Measurements from ENCODE around the gene AP3B1.

Gene AP3B1

DNA sequence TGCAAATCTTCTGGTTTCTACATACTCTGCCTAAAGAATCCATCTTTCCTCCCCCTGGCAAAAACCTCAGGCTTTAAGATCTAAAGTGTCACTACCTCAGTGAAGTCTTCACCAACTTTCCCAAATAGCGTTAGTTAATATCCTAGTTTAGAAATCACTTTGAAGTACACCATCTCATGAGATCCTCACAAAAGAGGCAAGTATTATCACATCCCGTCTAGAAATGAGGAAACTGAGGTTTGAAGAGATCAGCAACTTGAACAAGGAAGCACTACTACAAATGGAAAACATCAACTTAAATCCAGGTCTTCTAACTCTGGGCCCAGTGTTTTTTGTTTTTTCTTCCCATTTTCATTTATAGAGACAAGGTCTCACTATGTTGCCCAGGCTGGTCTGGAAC lies 4.6 kb downstream of the AP3B1 start:
- DNase-seq, result no peak

DNA sequence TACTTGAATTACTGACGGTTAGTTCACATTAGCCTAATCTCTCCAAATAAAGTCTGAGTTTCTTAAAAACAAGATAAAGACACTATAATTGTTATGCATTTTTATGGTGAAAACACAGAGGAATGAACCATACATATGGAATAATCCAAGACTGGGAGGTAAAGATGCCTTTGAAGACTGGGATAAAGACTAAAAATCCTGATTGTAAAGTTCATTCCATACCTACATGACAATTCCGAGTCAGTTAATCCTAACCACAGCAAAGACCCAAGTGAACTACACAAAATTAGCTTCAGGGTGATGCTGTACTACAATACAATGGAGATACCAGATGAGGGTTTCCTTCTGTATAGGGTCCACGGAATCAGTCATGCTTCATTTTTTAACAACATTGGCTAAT lies 6.3 kb downstream of the AP3B1 start:
- no peak for DNase-seq

DNA sequence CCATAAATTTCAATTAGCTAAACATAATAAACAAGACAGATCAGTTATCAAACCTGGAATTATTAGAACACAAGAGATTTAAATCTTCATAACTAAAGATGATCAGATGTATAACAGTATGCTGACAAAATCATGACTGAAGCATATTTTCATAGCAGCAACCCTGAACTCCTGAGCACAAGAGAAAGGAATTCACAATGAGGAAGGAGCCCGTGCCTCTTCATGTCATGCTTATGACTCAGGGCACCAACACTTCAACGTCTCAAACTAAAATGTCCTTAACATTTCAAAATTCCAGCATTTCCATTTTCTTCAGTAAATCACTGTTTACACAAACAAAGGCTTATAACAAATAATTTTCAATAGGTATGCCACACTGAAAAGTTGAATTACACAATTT lies 6.7 kb downstream of the AP3B1 start:
- no peak for DNase-seq

DNA sequence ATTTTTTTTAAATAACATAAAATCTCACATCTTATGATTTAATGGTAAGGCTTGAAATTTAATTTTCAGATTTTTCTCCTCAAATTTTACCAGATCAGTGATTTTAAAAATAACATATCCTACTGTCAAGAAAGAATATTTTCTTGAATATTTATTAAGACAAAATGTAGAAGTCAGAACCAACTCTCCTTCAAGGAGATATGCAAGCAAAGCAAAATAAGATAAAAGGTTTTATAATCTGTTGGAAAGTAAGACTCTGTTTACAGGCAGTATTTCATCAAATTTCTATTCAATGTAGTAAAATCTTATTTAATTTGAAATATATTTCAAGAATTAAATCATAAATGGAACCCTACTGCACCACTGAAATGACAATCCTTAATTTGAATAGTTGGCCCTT lies 7.3 kb downstream of the AP3B1 start:
- DNase-seq, result no peak

DNA sequence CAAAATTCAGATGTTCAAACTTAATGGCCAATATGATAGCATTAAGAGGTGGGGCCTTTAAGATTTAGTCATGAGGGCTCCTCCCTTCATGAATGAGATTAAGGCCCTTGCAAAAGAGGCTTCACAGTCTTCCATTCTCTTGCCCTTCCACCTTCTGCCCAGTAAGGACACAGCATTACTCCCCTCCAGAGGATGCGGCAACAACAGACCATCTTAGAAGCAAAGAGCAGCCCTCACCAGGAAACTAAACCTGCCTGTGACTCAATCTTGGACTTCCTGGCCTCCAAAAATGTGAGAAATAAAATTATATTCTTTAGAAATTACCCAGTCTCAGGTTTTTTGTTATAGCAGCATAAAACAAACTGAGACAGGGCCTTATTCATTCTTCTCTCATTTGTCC lies 8.2 kb downstream of the AP3B1 start:
- DNase-seq, result no peak

DNA sequence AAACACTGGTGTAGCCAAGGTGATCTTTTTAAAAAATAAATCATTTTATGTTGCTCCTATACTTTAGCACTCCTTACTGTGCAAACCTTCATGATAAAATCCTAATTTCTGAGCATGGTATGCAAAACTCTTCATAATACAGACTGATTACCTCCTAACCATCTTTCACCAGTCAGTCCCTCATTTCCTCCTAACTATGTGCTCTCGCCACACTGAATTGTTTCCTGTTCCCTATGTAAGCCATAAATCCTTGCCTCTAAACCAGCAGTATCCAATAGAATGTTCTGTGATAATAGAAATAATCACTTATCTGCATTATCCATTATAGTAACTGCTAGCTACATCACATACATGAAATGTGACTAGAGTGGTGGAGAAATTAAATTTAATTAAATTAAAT lies 10.7 kb downstream of the AP3B1 start:
- DNase-seq, result no peak

DNA sequence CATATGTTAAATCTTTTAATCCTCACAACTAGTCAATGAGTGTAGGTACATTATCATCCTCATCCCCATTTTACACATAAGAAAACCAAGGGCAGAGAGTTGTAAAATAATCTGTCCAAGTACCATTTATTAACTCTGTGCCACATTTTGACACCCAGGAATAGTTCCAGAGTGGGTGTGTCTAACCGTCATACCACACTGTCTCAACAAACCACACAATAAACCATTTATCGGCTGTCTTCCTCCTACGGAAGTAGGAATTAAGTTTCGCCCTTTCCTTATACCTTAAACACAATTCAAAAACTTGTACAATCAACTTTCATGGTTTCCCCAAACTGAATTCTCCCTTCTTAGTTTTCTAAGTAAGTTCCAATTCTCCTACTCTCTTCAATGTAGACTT lies 11.4 kb downstream of the AP3B1 start:
- no peak for DNase-seq

DNA sequence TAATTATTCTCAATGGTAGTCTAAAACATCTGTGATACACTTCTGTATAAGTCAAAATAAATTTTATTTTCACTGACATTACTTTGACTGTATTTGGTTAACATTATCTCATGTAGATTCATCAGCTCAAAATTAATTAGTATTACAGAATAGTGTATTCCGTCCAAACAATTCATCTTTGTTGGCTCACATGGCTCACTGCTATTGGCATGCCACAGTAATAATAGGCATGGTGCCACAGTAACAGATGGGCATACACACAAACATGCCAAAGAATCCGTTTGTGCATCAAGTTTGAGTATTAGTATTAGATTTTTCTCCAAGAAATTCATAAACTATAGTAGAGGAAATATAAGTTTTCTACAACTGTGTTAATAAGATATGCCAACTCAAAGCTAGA lies 14.2 kb downstream of the AP3B1 start:
- no peak for DNase-seq

DNA sequence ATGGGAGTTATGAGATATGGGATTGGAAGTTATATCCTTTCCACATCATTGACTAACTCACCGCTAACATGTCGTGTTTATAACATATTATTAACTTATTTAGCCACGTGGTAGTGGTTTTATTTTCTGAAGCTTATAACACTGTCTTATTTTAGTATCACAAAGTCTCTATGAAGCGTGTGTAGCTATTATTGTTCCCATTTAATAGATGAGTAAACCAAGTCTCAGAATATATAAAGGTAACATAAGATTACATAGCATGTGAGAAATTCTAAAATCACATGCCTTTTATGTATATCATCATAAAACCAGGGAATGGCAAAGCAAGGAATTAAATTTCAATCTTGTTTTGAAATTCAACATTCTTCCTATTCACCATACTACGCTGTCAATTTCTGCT lies 15.3 kb downstream of the AP3B1 start:
- DNase-seq, result no peak

DNA sequence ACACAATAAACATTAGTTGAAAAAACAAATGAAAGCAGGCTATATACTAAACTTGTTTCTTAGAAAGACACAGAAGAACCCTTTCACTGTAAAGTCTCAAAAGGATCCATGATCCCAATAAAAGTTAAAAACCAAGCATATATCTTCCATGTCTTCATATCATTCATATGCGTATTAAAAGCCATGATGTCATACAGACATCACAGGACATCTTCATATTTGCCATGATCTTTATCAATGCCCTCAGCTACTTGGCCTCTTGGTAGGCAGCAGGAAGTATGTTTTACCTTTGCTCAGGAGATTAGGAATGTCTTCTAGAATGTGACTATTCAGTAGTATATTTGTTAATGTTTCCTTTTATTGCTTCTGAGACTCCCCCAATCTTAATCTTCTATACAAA lies 16.8 kb downstream of the AP3B1 start:
- no peak for DNase-seq

DNA sequence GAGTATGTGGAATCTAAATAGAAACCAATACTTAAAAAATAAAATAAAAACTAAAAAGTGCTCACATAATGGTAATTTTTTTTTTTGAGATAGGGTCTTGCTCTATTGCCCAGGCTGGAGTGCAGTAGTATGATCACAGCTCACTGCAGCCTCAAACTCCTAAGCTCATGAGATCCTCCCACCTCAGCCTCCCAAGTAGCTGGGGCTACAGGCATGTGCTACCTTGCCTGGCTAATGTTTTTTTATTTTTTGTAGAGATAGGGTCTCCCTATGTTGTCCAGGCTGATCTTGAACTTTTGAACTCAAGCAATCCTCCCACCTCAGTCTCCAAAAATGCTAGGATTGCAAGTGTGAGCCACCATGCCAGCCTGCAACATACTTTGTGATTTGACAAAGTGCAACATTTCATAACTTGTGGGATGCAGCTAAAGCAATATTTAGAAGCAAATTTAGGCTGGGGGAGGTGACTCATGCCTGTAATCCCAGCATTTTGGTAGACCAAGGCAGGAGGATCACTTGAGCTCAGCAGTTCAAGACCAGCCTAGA lies 18.4 kb downstream of the AP3B1 start:
- DNase-seq, result no peak

DNA sequence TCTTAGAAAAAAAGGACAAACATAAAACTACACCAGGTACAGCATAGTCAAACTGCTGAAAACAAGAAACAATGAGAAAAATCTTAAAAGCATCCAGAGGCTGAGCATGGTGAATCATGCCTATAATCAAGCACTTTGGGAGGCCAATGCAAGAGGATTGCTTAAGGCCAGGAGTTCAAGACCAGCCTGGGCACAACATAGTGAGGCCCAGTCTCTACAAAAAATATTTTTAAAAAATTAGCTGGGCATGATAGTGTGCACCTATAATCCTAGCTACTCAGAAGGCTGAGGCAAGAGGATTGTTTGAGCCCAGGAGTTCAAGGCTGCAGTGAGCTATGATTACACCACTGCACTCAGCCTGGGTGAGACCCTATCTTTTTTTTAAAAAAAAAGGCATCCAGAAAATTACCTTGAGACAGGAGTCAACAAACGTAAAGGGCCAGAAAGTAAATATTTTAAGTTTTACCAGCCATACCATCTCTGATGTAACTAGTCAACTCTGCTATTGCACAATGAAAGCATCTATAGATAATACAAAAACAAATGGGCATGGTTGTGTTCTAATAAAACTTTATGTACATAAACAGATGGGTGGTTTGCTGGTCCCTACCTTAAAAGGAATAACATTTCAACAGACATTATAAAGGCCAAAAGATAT lies 19.8 kb downstream of the AP3B1 start:
- no peak for DNase-seq

DNA sequence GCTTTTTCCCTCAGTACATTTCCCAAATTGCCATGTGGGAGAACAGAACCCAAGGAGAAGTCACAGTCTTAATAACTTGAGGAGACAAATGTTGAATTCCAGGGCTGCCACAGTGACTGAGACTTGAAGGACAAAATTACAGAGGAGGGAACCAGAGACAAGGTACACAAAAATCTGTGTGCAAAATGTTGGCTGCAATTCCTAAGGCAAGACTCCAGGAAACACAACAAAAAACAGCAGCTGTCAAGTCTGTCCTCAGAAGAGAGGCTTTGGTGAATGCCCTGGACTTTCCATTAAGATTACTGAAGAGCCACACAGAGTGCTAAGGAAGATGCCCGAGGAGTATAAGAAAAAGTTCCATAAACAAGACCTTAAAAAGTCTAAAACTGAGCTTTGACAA lies 21.1 kb downstream of the AP3B1 start:
- no peak for DNase-seq

DNA sequence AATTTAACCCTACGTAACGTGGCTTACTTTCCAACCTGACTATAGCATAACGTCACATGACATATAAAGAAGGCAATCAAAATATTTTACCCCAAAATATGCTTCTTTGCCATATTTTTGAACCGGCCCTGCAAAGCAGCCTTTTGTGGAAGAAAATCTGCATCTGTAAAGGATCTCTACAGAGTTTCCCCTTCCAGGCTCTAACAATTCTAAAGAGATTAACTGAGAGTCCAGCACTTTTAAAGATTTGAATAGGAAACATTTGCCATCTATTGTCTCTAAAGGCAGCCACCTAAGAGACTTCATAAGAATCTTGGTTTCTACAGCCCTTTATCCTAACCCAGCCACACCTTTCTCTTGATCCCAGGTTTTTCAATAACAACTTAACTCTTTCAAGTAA lies 22.7 kb downstream of the AP3B1 start:
- no peak for DNase-seq

DNA sequence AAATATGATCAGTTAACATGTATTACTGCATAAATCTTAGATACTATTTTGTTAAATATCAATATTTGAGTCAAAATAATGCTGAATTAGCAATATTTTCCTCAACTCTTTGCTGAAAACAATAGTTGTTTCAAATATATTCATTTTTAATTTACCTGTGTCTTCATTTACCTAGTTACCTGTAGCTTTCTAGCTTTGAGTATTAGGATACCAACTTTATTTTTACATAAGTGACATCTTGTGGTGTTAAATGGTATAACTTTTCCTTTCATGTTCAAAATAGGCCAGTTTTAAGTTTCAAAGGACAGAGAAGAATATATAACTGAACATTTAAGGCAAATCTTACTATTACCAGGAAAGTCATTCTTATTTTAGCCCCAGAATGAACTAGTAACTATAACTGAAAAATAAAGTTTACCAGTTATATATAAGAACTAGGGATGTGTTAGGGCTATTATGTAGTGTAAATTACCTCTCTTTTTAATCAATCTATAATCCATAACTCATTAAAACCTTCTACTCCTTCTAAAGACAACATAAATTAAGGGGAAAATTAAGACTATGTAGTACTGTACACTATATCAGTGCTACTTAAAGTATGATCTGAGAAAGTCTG lies 25.3 kb downstream of the AP3B1 start:
- no peak for DNase-seq

DNA sequence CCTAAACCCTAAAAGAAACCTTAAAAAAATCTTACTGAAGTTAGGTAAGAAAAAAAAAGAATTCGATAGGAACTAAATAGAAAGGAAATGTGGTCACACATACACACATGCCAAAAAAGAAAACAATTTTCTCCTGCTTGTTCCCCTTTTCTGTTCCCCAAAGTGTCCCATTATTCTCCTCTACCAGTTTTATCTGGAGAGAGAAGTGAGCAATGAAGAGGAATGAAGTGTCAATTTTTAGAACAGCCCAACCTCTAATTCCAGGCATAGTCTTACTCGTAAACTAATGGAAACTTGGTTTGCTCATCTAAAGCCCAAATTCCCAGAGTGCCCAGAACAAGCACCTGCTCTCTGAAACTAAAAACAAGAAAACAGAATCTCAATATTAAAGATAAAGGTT lies 26.1 kb downstream of the AP3B1 start:
- DNase-seq, result no peak

DNA sequence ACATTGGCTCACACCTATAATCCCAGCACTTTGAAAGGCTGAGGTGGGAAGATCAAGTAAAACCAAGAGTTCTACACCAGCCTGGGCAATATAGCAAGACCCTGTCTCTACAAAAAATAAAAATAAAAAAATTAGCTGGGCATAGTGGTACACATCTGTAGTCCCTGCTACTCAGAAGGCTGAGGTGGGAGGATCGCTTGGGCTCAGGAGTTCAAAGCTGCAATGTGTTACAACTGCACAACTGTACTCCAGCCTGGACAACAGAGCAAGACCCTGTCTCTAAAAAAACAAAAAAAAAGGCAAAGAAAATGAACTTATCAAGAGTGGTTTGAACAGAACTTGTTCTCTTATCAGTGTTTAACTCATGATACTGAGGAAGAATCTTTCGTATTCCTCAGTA lies 29.3 kb downstream of the AP3B1 start:
- DNase-seq, result no peak

DNA sequence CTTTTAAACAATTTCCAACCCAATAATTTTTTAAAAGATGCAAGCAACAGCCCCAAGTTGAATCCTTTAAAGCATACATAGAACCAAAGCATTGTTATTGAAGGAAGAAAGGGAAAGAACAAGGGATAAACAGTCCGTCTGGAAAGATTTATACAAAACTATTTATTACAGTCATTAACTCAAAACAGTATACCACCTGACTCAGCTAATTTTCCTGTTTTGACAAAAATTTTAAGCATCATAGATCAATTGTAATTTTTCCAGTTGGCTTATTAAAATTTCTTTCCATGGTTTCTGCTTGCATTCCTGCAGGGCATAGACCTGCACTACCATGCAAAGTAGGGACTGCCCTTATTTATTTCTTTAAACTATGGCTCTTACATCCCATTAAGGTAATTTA lies 29.9 kb downstream of the AP3B1 start:
- DNase-seq, result no peak

DNA sequence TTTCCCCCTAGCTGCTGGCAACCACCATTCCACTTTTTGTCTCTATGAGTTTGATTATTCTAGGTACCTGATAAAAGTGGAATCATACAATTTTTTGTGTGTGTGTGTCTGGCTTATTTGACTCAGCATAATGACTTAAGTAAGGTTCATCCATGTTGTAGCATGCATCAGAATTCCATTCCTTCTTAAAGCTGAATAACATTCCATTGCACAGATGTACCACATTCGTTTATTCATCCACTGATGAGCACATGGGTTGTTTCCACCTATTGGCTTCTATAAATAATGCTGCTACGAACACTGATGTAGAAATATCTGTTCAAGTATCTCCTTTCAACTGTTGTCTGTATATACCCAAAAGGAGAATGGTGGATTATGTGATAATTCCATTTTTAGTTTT lies 33.7 kb downstream of the AP3B1 start:
- DNase-seq, result no peak

DNA sequence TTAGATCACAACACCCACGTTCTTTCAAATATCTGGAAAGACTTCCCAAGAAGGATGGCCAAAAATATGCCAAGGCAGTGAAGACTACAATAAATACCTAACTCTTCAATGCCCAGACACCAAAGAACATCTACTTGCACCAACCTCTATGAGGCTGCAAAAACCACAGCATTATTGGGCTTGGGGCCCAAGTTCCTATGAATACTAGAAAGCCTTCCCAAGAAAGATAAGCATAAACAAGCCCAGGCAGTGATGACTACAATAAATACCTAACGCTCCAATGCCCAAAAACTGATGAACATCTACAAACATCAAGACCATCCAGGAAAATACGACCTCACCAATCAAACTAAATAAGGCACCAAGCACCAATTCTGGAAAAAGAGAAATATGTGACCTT lies 41.3 kb downstream of the AP3B1 start:
- DNase-seq, result no peak

DNA sequence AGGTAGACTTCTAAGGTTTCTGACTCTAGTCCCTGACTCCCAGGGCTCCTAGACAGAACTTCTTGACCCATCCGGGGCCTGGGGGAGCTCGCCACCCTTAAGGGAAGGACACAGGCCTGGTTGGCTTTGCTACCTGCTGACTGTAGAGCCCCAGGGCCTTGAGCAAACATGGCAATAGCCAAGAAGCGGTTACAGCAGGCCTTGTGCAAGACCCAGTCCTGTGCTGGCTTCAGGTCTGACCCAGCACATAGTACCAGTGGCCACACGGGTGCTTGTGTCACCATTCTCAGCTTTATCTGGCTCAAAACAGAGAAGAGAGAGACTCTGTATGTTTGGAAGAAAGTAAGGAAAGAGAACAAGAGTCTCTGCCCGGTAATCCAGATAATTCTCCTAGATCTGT lies 41.8 kb downstream of the AP3B1 start:
- no peak for DNase-seq

DNA sequence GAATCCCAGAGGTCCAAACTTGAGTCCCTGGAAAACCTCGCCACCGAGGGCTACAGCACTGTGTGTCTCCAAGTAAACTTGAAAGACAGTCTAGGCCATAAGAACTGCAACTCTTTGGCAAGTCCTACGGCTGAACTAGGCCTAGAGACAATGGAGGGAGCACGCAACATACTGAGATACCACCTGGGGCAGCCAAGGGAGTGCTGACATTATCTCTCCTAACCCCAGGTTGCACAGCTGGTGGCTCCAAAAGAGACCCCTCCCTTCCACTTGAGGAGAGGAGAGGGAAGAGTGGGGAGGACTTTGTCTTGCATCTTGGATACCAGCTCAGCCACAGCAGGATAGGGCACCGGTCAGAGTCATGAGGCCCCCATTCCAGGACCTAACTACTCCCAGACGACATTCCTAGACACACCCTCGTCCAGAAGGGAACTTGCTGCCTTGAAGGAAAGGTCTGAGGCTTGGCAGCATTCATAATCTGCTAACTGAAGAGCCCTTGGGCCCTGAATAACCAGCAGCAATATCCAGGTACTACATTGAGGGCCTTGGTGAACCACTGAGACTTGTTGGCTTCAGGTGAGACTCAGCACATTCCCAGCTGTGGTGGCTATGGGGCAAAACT lies 42.7 kb downstream of the AP3B1 start:
- DNase-seq, result no peak

DNA sequence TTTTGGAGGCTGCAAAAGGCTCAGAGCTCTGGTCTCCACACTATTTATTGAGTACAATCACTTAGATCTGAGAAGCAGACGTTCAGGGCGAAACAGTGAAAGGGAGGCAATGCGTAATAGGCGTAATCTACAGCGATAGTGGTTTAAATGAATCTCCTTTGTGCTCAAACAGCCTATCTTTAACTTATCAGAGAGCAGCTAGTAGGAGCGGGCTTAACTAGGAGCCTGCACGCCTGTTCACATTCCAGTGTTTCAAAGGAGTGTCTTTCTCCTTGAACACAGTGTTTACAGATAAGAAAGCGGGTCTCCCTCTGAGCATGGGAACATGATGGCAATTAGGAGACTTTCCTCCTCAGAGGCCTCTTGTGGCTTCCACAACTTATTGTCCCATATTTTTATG lies 49.4 kb downstream of the AP3B1 start:
- DNase-seq, result no peak

DNA sequence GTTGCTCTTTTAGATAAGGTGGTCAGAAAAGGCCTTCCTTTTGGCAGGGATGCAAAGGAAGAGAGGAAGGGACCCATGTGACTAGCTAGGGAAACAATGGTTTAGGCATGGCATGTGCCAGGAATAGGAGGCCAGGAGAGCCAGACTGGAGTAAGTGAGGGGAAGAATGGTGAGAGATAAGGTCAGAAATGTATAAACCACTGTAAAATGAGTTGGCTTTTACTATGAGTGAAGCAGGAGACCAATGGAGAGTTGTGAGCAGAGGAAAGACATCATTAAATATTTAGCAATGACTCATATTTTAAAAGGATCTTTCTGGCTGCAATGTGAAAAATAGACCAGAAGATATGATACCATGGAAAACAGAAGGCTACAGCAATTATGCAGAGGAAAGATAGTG lies 50.9 kb downstream of the AP3B1 start:
- no peak for DNase-seq

DNA sequence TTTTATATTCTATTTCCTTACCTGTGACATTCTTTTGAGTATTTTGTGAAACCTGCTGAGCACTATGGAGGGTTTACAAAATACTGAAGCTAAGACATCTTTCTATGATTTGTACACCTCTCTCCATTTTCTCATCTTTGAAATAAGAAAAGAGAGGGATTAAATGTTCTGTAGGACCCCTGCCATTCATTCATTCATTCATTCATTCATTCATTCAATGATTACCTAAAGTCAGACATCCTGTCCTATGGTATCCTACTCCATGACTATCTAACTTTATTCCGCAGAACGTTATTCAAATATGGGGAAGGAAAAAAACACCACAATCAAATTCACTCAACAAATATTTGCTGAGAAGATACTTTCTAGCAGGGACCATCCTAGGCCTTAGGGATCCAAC lies 51.4 kb downstream of the AP3B1 start:
- DNase-seq, result no peak
